ENCODE data around the gene CLIP4.

GRCh38 chr2:29236074-29236473 is 120.9 kb downstream of the CLIP4 start:
- TF ChIP-seq EP300 (IDR thresholded peaks at IDR 0.05; ENCODE audit: low read depth) = no peak
- TF ChIP-seq CTCF (IDR thresholded peaks at IDR 0.05) = no peak

All from transverse colon (tissue), 3 donors.